ENCODE results near the gene WDR13. TPM values are rescaled to one million over a fixed set of nuclear protein-coding genes. Genes with fewer than 3 reads are reported as not detected.
"Not testable (repeated sequence)": the region's sequence is repeated elsewhere in the genome, so short reads cannot be mapped to it uniquely, and the experiment has no call there.

Gene WDR13
- polyA plus RNA-seq, 2 donors: 90.1 to 96.8 TPM

DNA sequence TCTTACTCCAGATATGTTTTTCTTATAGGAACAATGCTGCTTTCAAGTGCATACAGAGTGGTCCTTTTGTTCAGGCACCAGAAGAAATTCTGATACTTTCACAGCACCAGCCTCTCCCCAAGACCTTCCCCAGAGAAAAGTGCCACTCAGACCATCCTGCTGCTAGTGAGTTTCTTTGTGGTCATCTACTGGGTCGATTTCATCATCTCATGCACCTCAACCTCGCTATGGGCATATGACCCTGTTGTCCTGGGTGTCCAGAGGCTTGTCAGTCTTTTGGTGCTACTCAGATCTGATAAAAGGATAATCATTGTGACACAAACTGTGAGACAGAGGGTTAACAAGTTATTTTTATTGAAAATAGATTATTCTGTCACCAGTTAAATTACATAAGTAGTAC lies 39.5 kb downstream of the WDR13 start:
- WGBS, 2 donors: 27 to 74% methylated on average over 2 of the region's 2 CpGs
- no peak overlapping the region for H3K27ac ChIP-seq (ENCODE audit: low read depth in 2 of 2, low read length in 1 of 2)

DNA sequence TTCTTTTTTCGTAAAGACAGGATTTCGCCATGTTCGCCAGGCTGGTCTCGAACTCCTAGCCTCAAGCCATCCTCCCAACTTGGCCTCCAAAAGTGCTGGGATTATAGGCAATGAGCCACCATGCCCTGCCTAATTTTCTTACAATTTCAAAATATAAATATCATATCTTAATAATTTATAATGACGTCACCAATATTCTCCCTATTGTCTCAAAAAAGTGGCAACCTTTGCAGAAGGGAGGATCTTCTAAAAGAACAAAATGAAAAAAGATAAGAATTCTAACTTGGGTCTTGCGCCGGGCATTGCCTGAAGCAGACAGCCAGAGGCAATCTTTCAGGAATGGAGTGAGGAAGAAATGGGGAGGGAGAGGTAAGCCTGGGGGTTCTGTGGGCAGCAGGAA lies 48.4 kb downstream of the WDR13 start:
- WGBS, 2 donors: 89 to 92% methylated on average over 7 of the region's 7 CpGs
- H3K27me3 ChIP-seq (ENCODE audit: control insufficient read depth in 1 of 2, insufficient read depth in 2 of 2, low read length in 2 of 2): no peaks in the 10 kb centered on the region
- H3K4me3 ChIP-seq (ENCODE audit: low read depth in 1 of 2, low read length in 2 of 2): no peak overlapping the region
- no peaks in the 10 kb centered on the region for H3K9me3 ChIP-seq (ENCODE audit: control insufficient read depth in 2 of 2, insufficient read depth in 1 of 2, low read depth in 1 of 2, low read length in 1 of 2)
- no peaks in the 10 kb centered on the region for H3K4me1 ChIP-seq (ENCODE audit: control insufficient read depth in 2 of 2, insufficient read depth in 2 of 2, low read length in 1 of 2)
- no peak overlapping the region for H3K27ac ChIP-seq (ENCODE audit: low read depth in 2 of 2, low read length in 1 of 2)
- no peaks in the 10 kb centered on the region for H3K36me3 ChIP-seq (ENCODE audit: control insufficient read depth in 2 of 2, insufficient read depth in 2 of 2, low read length in 1 of 2)

More for the DNA sequence above, 39.5 kb downstream of the WDR13 start:
- H3K9me3 ChIP-seq (ENCODE audit: control insufficient read depth in 2 of 2, insufficient read depth in 1 of 2, low read depth in 1 of 2, low read length in 1 of 2): peaks cover 0 to 3% of the 10 kb centered on the region in 2 donors
- no peaks in the 10 kb centered on the region for H3K36me3 ChIP-seq (ENCODE audit: control insufficient read depth in 2 of 2, insufficient read depth in 2 of 2, low read length in 1 of 2)
- H3K4me3 ChIP-seq (ENCODE audit: low read depth in 1 of 2, low read length in 2 of 2): no peak overlapping the region
- no peaks in the 10 kb centered on the region for H3K27me3 ChIP-seq (ENCODE audit: control insufficient read depth in 1 of 2, insufficient read depth in 2 of 2, low read length in 2 of 2)
- H3K4me1 ChIP-seq (ENCODE audit: control insufficient read depth in 2 of 2, insufficient read depth in 2 of 2, low read length in 1 of 2): peaks cover 0 to 2% of the 10 kb centered on the region in 2 donors

DNA sequence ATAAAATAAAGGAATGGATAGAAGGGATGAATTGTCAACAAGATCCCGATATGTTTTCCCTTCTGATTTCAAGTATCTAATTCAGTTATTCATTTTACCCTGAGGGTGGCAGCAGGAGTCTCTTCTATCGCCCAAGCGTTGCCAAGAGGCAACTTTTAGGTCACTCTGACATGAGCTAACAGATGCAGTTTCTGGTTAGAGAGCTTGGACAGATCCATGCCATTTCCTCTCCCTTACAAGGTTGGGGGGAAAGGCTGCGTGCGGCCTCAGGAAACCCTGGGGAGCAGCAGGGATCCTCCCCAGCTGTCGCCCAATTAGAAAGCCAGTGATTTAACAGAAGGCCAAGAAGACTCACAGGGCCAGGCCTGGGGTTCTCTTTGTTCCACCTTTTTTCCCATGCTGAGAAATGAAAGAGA lies 51.1 kb downstream of the WDR13 start:
- no peak overlapping the region for H3K27ac ChIP-seq (ENCODE audit: low read depth in 2 of 2, low read length in 1 of 2)
- H3K9me3 ChIP-seq (ENCODE audit: control insufficient read depth in 2 of 2, insufficient read depth in 1 of 2, low read depth in 1 of 2, low read length in 1 of 2): no peaks in the 10 kb centered on the region
- no peaks in the 10 kb centered on the region for H3K36me3 ChIP-seq (ENCODE audit: control insufficient read depth in 2 of 2, insufficient read depth in 2 of 2, low read length in 1 of 2)
- no peak overlapping the region for H3K4me3 ChIP-seq (ENCODE audit: low read depth in 1 of 2, low read length in 2 of 2)
- H3K4me1 ChIP-seq (ENCODE audit: control insufficient read depth in 2 of 2, insufficient read depth in 2 of 2, low read length in 1 of 2): no peaks in the 10 kb centered on the region
- 29 to 36% methylated on average over 6 of the region's 6 CpGs for WGBS, 2 donors
- no peaks in the 10 kb centered on the region for H3K27me3 ChIP-seq (ENCODE audit: control insufficient read depth in 1 of 2, insufficient read depth in 2 of 2, low read length in 2 of 2)

DNA sequence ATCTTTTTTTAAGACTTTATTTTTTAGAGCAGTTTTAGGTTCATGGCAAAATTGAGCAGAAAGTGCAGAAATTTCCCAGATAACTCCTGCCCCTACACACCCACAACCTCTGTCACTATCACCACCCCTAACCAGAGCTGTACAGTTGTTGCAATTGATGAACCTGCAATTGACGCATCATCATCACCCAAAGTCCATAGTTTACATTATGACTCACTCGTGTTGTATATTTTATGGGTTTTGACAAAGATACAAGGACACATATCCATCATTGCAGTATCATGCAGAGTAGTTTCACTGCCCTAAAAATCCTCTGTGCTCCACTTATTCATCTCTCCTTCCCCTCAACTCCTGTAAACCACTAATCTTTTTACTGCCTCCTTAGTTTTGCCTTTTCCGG lies 51.8 kb downstream of the WDR13 start:
- no peak overlapping the region for H3K27ac ChIP-seq (ENCODE audit: low read depth in 2 of 2, low read length in 1 of 2)
- H3K27me3 ChIP-seq (ENCODE audit: control insufficient read depth in 1 of 2, insufficient read depth in 2 of 2, low read length in 2 of 2): no peaks in the 10 kb centered on the region
- no peak overlapping the region for H3K4me3 ChIP-seq (ENCODE audit: low read depth in 1 of 2, low read length in 2 of 2)
- WGBS, 2 donors: 66 to 68% methylated on average over 3 of the region's 3 CpGs
- no peaks in the 10 kb centered on the region for H3K4me1 ChIP-seq (ENCODE audit: control insufficient read depth in 2 of 2, insufficient read depth in 2 of 2, low read length in 1 of 2)
- H3K36me3 ChIP-seq (ENCODE audit: control insufficient read depth in 2 of 2, insufficient read depth in 2 of 2, low read length in 1 of 2): no peaks in the 10 kb centered on the region
- H3K9me3 ChIP-seq (ENCODE audit: control insufficient read depth in 2 of 2, insufficient read depth in 1 of 2, low read depth in 1 of 2, low read length in 1 of 2): no peaks in the 10 kb centered on the region

DNA sequence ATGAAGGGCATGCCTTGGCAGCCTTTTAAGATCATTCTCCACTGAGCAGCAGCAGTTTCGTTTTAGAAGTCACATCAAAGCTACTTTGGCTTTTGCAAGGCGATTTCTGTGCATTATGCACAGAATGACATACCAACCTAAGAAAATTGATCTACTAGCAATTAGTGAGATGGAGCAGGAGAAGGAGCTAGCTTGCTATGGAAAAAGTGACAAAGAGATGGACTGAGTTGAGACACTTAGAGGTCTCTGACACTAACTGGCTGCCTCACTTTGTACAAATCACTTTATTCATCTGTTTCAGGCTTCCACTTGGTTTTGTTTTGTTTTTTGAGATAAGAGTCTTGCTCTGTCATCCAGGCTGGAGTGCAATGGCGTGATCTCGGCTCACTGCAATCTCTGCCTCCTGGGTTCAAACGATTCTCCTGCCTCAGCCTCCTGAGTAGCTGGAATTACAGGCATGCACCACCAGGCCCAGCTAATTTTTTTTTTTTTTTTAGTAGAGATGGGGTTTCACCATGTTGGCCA lies 54.8 kb downstream of the WDR13 start:
- H3K4me3 ChIP-seq (ENCODE audit: low read depth in 1 of 2, low read length in 2 of 2); H3K27me3 ChIP-seq (ENCODE audit: control insufficient read depth in 1 of 2, insufficient read depth in 2 of 2, low read length in 2 of 2); H3K36me3 ChIP-seq (ENCODE audit: control insufficient read depth in 2 of 2, insufficient read depth in 2 of 2, low read length in 1 of 2); H3K4me1 ChIP-seq (ENCODE audit: control insufficient read depth in 2 of 2, insufficient read depth in 2 of 2, low read length in 1 of 2); H3K9me3 ChIP-seq (ENCODE audit: control insufficient read depth in 2 of 2, insufficient read depth in 1 of 2, low read depth in 1 of 2, low read length in 1 of 2); H3K27ac ChIP-seq (ENCODE audit: low read depth in 2 of 2, low read length in 1 of 2): not testable (repeated sequence)
- WGBS, 2 donors: 71 to 72% methylated on average over 5 of the region's 5 CpGs

DNA sequence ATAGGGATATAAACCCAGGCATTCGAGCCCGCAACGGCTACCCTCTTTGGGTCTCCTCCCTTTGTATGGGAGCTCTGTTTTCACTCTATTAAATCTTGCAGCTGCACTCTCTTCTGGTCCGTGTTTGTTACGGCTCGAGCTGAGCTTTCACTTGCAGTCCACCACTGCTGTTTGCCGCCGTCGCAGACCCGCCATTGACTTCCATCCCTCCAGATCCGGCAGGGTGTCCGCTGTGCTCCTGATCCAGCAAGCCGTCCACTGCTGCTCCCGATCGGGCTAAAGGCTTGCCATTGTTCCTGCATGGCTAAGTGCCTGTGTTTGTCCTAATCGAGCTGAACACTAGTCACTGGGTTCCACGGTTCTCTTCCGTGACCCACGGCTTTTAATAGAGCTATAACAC lies 57.5 kb downstream of the WDR13 start:
- not testable (repeated sequence) for H3K36me3 ChIP-seq (ENCODE audit: control insufficient read depth in 2 of 2, insufficient read depth in 2 of 2, low read length in 1 of 2); H3K9me3 ChIP-seq (ENCODE audit: control insufficient read depth in 2 of 2, insufficient read depth in 1 of 2, low read depth in 1 of 2, low read length in 1 of 2); H3K4me3 ChIP-seq (ENCODE audit: low read depth in 1 of 2, low read length in 2 of 2); H3K4me1 ChIP-seq (ENCODE audit: control insufficient read depth in 2 of 2, insufficient read depth in 2 of 2, low read length in 1 of 2); H3K27me3 ChIP-seq (ENCODE audit: control insufficient read depth in 1 of 2, insufficient read depth in 2 of 2, low read length in 2 of 2); H3K27ac ChIP-seq (ENCODE audit: low read depth in 2 of 2, low read length in 1 of 2)
- 53 to 55% methylated on average over 19 of the region's 19 CpGs for WGBS, 2 donors

Other genes starting within 250 kb of the WDR13 start
- gene SSX3, start 240.8 kb upstream of the WDR13 start, polyA plus RNA-seq: not detected
- not detected for gene SSX4, start 214.0 kb upstream of the WDR13 start, polyA plus RNA-seq
- gene SSX4B, start 185.5 kb upstream of the WDR13 start, polyA plus RNA-seq: not detected
- 10 to 100 TPM; 16.3 to 22.1 TPM for gene SLC38A5, start 127.2 kb upstream of the WDR13 start, polyA plus RNA-seq
- gene FTSJ1, start 121.3 kb upstream of the WDR13 start, polyA plus RNA-seq: 10 to 100 TPM; 31.1 to 36.3 TPM
- 10 to 100 TPM; 15.6 to 16.8 TPM for gene PORCN, start 88.5 kb upstream of the WDR13 start, polyA plus RNA-seq
- 100 to 1,000 TPM; 151 to 179 TPM for gene EBP, start 75.7 kb upstream of the WDR13 start, polyA plus RNA-seq
- gene TBC1D25, start 57.8 kb upstream of the WDR13 start, polyA plus RNA-seq: 1 to 10 TPM; 5.1 to 6.9 TPM
- 100 to 1,000 TPM; 134 to 205 TPM for gene RBM3, start 23.0 kb upstream of the WDR13 start, polyA plus RNA-seq
- 1 to 10 TPM; 1.7 to 1.8 TPM for gene WAS, start 86.3 kb downstream of the WDR13 start, polyA plus RNA-seq
- gene SUV39H1, start 99.2 kb downstream of the WDR13 start, polyA plus RNA-seq: 1 to 10 TPM; 5.6 to 5.8 TPM
- gene GLOD5, start 164.3 kb downstream of the WDR13 start, polyA plus RNA-seq: under 1 TPM; 0.15 to 0.26 TPM
- under 1 TPM in 1 of 2 donors, not detected in 1; 0.09 TPM for gene GATA1, start 189.1 kb downstream of the WDR13 start, polyA plus RNA-seq
- gene HDAC6, start 204.6 kb downstream of the WDR13 start, polyA plus RNA-seq: 10 to 100 TPM; 36.0 to 79.0 TPM
- under 1 TPM; 0.05 to 0.10 TPM for gene ERAS, start 229.0 kb downstream of the WDR13 start, polyA plus RNA-seq
- under 1 TPM; 0.08 to 0.31 TPM for gene PCSK1N, start 238.1 kb downstream of the WDR13 start, polyA plus RNA-seq

All from esophagus (tissue), 2 donors.